Stimulated activated naive CD8-positive, alpha-beta T cell treated with anti-CD3 and anti-CD28 coated beads, Interleukin-15, amount 100 ng/mL, for 72 hours (primary cell): Measurements from ENCODE around the gene KDM4C.
A peak's percentile ranks its signal among the peaks of the same experiment; 100 is the strongest.

Experiments used
- ATAC-seq: fragments of 150-1000 bp; cut with Tn5 transposase; 2 replicates; pipeline ENCODE4 v1.10.0; 2021; ENCODE audit warnings: mild to moderate bottlenecking, moderate library complexity
- DNase-seq, 2 donors: peaks; one replicate each; pipeline ENCODE4 v3.0.0; 2021 to 2022
- H3K27ac Mint-ChIP-seq, 2 donors: one replicate each; pipeline ENCODE4 v1.8.0; 2022; ENCODE audit warnings: mild to moderate bottlenecking in 2 of 2, mixed read lengths in 2 of 2, moderate library complexity in 2 of 2
- H3K27me3 Mint-ChIP-seq: one replicate; pipeline ENCODE4 v1.8.0; 2022; ENCODE audit warnings: mixed read lengths
- H3K4me1 Mint-ChIP-seq: one replicate; pipeline ENCODE4 v1.8.0; 2022; ENCODE audit warnings: mild to moderate bottlenecking, mixed read lengths
- H3K4me3 Mint-ChIP-seq, 2 donors: one replicate each; pipeline ENCODE4 v1.8.0; 2022; ENCODE audit warnings: mild to moderate bottlenecking in 2 of 2, mixed read lengths in 2 of 2, moderate library complexity in 1 of 2
- H3K9me3 Mint-ChIP-seq, 2 donors: one replicate each; pipeline ENCODE4 v1.8.0; 2022; ENCODE audit warnings: mixed read lengths in 2 of 2

The KDM4C gene

DNA sequence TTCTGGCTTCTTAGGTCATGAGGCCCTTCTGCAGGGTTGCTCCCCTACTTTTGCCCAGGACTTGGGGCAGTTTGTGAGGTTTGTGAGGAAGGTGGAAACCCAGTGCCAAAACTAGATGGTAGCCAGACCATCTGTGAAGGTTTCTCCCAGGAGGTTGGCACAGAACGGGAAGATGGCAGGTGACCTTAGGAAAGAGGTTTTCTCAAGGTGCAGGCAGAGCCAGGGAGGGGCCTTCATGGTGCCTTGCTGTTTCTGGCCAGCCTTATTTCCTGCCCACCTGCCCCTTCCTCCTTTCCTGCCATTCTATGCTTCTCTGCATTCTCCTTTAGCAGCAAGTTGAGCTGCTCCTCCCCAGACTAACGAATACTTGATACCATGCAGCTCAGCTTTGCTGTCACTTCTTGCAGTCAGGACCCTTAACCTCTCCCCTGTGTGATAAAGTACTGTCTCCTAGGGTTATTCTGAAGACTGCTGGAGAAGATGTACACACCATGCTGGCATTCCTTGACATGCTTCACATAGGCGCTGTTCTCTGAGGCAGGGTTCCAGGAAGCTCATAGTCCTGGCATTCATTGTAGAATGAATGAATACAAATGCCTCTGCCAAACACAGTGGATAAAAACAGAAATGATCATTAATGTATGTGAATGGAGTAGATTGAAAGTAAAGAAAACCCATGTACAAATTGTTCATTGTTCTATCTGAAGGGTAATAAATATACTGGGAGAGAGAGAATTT, 154.3 kb downstream of the KDM4C start:
- Mint-ChIP-seq H3K4me3 (no peak overlapping the region), H3K9me3 (no peaks in the 10 kb centered on the region), H3K27ac (no peak overlapping the region), H3K4me1 (peaks cover 22% of the 10 kb centered on the region), H3K27me3 (no peaks in the 10 kb centered on the region)
- ATAC-seq (no peak), DNase-seq (no peak)

DNA sequence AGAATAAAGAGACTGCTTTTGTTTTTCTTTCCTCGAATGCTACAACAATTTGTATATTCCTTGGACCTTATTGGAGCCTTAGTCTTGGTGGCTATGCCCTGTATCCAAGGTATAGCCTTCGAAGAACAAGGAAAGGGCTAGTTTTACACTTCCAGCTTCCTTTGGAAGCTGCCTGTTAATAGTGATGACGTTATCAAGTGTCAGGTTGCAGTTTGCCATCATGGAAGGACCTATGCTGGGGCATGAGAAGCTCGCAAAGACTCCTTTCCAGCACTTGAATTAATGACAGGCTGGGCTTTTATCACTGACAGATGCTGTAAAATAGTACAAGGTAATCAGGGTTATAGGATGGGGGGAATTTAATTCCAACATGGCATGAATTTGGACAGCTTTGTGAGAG, 157.9 kb downstream of the KDM4C start:
- no peak overlapping the region for H3K27ac Mint-ChIP-seq
- H3K27me3 Mint-ChIP-seq: no peaks in the 10 kb centered on the region
- peaks cover 0 to 4% of the 10 kb centered on the region in 2 donors for H3K9me3 Mint-ChIP-seq
- no peak overlapping the region for H3K4me3 Mint-ChIP-seq
- no peak for DNase-seq
- H3K4me1 Mint-ChIP-seq: peaks cover 52% of the 10 kb centered on the region
- ATAC-seq: no peak

DNA sequence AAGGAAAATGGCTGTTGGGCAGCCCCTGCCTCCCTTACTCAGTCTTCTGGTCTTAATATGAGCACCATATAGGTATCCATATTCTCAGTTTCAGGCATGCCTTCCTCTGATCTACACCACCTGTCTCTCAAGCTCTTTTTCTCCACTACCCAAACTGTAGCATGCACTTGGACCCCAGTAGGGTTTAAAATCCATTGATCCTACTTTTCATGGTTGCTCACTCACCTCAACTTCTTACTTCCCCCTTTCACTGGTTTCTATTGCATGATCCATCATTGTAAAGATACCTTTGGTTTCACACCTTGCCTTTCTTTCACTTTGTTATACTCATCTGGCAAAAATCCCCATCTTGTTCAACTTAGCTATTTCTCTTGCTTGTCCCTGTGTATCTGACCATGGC, 159.4 kb downstream of the KDM4C start:
- peaks cover 60% of the 10 kb centered on the region for H3K4me1 Mint-ChIP-seq
- ATAC-seq (peak; percentile 81), DNase-seq (no peak)
- no peak overlapping the region for H3K27ac Mint-ChIP-seq
- no peaks in the 10 kb centered on the region for H3K27me3 Mint-ChIP-seq
- H3K9me3 Mint-ChIP-seq: peaks cover 0 to 4% of the 10 kb centered on the region in 2 donors
- no peak overlapping the region for H3K4me3 Mint-ChIP-seq

DNA sequence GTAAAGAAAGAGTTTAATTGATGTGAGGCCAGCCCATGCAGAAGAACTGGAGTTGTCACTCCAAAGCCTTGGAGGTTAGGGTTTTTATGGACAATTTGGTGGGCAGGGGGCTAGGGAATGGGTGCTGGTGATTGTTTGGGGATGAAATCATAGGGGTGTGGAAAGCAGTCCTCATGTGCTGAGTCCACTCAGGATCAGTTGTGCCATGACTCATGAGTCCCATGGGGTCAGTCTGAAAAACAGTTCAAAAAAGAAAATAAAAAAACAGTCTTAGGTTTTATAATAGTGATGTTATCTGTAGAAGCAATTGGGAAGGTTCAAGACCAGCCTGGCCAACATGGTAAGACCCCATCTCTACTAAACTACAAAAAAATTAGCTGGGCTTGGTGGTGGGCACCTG, 162.3 kb downstream of the KDM4C start:
- Mint-ChIP-seq H3K4me3 (no peak overlapping the region), H3K27ac (peak overlapping the region in 1 of 2 donors; percentile 22), H3K27me3 (no peaks in the 10 kb centered on the region), H3K9me3 (peaks cover 0 to 4% of the 10 kb centered on the region in 2 donors), H3K4me1 (peaks cover 73% of the 10 kb centered on the region)
- ATAC-seq (no peak), DNase-seq (no peak)

DNA sequence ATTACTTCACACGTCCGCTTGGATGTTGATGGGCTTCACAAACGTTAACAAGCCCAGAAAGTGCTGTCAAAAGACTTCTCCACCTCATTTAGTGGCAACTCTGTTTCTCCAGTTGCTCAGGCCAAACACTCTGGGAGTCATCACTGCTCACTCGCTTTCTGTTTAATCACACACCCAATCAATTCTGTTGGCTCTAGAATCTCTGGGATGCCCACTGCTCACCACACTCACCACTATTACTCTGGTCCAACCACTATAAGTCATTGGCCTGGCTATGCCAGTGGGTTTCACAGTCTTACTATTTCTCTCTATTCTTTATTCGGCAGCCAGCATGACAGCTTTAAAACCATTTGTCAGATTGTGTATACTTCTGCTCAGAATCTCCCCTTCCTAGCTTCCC, 163.5 kb downstream of the KDM4C start:
- no peak overlapping the region for H3K27ac Mint-ChIP-seq
- no peak overlapping the region for H3K4me3 Mint-ChIP-seq
- H3K9me3 Mint-ChIP-seq: peaks cover 0 to 4% of the 10 kb centered on the region in 2 donors
- ATAC-seq (peak; percentile 68), DNase-seq (no peak)
- no peaks in the 10 kb centered on the region for H3K27me3 Mint-ChIP-seq
- peaks cover 72% of the 10 kb centered on the region for H3K4me1 Mint-ChIP-seq

DNA sequence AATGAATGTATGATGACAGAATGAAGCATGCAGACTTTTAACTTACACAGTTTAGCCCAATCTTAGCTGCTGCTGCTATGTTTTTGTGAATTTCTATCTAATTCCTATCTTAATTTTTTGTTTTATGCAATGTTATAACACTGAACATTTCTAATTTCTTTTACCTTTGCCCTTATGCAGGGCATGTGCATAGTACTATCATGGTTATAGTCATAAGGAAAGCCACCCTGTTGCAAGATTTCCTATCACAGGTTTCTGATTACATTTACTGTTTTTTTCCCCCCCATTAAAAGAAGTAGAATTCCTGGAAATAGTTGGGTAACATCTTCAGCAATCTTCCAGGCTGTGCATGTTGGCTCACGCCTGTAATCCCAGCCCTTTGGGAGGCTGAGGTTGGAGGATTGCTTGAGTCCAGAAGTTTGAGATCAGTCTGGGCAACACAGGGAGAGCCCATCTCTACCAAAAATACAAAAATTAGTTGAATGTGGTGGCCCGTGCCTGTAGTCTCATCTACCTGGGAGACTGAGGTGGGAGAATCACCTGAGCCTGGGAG, 164.4 kb downstream of the KDM4C start:
- Mint-ChIP-seq H3K27me3 (no peaks in the 10 kb centered on the region), H3K27ac (peak overlapping the region in 1 of 2 donors; percentile 88), H3K9me3 (peaks cover 0 to 4% of the 10 kb centered on the region in 2 donors), H3K4me3 (no peak overlapping the region), H3K4me1 (peaks cover 65% of the 10 kb centered on the region)
- ATAC-seq (peak; percentile 55), DNase-seq (no peak)

DNA sequence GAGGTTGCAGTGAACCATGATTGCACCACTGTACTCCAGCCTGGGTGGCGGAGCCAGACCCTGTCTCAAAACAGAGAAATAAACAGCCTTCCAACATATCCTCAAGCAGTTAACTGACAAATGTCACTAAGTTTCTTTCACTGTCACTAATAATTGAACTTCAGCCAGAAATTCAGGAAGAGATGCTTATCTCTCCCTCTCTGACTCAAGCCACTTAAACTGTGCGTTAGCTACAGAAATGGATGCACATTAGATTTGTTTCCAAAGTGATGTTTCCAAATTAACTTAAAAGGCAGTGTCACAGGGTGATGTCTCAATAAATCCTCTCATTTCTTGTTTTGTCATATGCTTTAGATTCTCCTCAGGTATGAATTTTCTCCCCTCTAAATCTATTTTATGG, 164.9 kb downstream of the KDM4C start:
- Mint-ChIP-seq H3K9me3 (peaks cover 0 to 4% of the 10 kb centered on the region in 2 donors), H3K4me3 (no peak overlapping the region), H3K27me3 (no peaks in the 10 kb centered on the region), H3K27ac (no peak overlapping the region), H3K4me1 (peaks cover 61% of the 10 kb centered on the region)
- DNase-seq (no peak), ATAC-seq (no peak)

DNA sequence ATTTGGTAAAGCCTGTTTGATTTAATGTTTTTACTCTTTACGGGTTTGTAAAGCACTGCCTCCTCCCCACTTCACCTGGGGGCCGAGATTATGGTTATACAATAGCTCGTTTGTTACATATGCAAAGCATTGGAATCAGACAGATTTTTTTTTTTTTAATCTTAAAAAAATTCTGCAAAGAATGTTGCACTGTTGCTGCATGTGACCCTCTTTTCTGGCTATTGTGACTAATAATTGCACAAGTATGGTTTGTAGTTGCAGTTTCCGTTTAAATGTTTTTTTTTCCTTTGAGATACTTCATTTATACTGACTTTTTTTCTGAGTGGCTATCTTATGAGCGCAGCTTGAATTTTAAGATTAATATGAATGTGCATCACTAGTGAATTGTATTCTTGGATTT, 165.3 kb downstream of the KDM4C start:
- no peak overlapping the region for H3K4me3 Mint-ChIP-seq

DNA sequence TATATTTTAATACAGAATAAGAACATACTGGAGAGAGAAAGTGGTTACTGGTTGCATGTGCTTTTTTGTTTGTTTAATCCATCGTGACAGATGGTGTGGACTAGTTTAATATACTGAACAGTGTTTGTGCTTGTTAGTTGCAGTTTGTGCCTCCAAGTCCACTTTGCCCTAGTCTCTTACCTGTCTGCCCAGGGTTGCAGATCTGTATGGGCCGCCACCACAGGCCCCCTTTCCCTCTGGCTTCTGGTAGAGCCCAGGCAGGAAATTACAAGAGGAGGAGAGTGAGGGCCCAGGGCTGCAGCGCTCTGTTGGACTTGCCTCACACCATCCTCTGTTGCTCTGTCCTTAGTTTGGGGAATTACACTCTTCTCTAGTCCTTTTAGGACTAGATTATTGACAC, 166.4 kb downstream of the KDM4C start:
- Mint-ChIP-seq H3K4me1 (peaks cover 64% of the 10 kb centered on the region), H3K27ac (no peak overlapping the region), H3K4me3 (no peak overlapping the region), H3K9me3 (peaks cover 0 to 2% of the 10 kb centered on the region in 2 donors), H3K27me3 (no peaks in the 10 kb centered on the region)
- DNase-seq: no peak
- ATAC-seq: no peak

More for the DNA sequence above, 165.3 kb downstream of the KDM4C start:
- Mint-ChIP-seq H3K4me1 (peaks cover 61% of the 10 kb centered on the region), H3K27me3 (no peaks in the 10 kb centered on the region), H3K9me3 (peaks cover 0 to 4% of the 10 kb centered on the region in 2 donors), H3K27ac (no peak overlapping the region)
- DNase-seq (no peak), ATAC-seq (no peak)

DNA sequence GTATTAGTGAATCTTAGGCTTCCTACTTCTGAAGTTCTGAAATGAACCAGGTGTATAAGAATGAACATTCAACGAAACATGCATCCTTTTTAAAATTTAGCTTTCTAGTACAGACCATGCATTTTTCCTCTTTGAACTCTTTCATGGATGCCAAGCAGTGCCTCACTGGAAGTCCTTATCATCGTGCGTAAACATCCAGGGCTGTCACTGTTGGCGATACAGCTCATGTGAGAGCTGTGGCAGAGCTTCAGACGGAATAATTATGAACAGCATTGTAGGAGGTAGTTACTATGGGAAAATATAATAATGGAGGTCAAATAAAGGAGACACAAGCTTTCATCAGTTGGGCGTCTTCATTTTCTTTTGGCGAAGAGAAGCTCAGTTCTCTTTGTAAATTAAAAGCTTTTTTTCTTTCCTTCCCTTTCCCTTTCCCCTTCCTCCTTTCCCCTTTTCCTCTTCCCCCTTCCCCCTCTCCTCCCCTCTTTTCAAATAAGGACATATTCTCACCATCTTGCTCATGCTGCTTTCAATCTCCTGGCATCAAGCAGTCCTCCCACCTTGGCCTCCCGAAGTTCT, 167.3 kb downstream of the KDM4C start:
- Mint-ChIP-seq H3K4me3 (no peak overlapping the region), H3K4me1 (peaks cover 62% of the 10 kb centered on the region), H3K27me3 (no peaks in the 10 kb centered on the region), H3K9me3 (no peaks in the 10 kb centered on the region), H3K27ac (peak overlapping the region in 1 of 2 donors; percentile 71)
- no peak for ATAC-seq
- DNase-seq: no peak

DNA sequence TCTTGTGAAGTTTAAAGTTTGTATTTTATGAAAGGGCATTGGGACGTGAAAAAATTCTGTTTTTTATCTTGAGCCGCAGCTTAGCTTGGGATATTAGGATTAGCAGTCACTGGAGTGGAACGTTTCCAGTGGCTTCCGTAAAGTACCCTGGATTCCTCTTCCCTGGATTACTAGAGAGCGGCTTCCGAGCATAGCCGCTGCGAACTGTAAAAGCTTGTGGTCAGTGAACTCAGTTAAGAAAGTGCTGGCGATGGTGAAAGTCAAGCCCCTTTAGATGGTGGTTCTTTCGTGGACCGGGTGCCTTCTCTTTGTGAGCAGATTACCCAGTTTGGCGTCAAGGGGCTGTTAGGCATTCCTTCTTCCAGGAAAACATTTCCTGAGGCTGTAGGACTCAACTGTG, 168.1 kb downstream of the KDM4C start:
- H3K4me1 Mint-ChIP-seq: peaks cover 55% of the 10 kb centered on the region

DNA sequence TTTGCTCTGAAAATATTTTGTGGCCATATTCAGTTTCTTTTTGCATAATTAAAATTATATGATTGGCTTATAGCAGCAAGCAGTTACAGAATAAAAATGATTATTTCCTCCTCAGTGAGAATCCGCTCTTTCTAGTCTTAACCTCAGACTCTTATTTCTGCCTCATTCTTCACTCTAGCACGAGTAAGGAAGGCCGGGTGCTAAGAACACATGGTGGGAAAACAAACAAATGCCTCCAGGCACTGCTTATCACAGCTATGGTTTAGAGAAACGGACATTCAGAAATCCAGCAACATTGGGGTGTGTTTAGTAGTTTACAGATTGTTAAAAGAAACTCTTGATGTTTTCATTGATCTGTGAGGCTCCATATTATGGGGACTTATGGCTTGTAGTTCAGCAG, 168.7 kb downstream of the KDM4C start:
- no peak overlapping the region for H3K4me3 Mint-ChIP-seq
- ATAC-seq (no peak), DNase-seq (no peak)
- no peak overlapping the region for H3K27ac Mint-ChIP-seq
- no peaks in the 10 kb centered on the region for H3K27me3 Mint-ChIP-seq
- H3K9me3 Mint-ChIP-seq: no peaks in the 10 kb centered on the region
- peaks cover 49% of the 10 kb centered on the region for H3K4me1 Mint-ChIP-seq

More for the DNA sequence above, 168.1 kb downstream of the KDM4C start:
- H3K4me3 Mint-ChIP-seq: no peak overlapping the region
- H3K27me3 Mint-ChIP-seq: no peaks in the 10 kb centered on the region
- no peaks in the 10 kb centered on the region for H3K9me3 Mint-ChIP-seq
- ATAC-seq: no peak
- DNase-seq: no peak
- H3K27ac Mint-ChIP-seq: no peak overlapping the region

DNA sequence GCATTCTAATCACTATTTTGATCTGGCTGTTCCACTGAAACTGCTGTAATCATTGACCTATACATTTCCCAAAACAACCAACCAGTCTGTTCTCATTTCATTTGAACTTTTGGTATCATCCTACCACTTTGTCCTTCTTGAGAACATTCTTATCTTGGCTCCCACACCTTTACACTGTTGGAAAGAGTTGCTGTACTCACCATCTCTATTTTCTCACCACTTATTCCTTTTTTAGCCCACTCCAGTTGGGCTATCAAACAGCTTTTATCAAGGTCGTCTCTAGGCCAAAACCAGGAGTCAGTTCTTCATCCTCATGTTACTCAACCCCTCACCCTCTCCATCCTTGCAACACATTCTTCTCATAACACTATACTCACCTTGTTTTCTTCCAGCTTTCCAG, 170.1 kb downstream of the KDM4C start:
- Mint-ChIP-seq H3K4me3 (no peak overlapping the region), H3K4me1 (peaks cover 49% of the 10 kb centered on the region), H3K27ac (peak overlapping the region in 1 of 2 donors; percentile 86), H3K27me3 (no peaks in the 10 kb centered on the region), H3K9me3 (no peaks in the 10 kb centered on the region)
- ATAC-seq (no peak), DNase-seq (no peak)

DNA sequence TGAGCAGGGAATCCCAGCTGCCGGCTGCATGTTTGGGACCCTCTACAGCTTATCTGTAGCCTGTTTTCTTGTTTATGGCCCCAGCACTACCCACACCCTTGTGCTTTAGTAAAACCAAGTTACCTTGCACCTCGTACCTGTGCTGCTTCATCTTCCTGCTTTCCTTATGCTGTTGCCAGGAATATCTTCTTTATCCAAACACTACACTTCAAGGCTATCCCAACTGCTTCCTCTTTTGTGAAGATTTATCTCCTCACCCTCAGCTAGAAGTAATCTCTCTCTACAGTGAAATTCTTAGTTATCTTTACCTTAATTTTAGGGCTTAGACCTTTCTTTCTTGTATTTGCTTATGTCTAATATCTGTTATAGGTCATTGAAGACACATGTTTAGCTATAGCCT, 171.1 kb downstream of the KDM4C start:
- ATAC-seq: no peak
- no peaks in the 10 kb centered on the region for H3K27me3 Mint-ChIP-seq

DNA sequence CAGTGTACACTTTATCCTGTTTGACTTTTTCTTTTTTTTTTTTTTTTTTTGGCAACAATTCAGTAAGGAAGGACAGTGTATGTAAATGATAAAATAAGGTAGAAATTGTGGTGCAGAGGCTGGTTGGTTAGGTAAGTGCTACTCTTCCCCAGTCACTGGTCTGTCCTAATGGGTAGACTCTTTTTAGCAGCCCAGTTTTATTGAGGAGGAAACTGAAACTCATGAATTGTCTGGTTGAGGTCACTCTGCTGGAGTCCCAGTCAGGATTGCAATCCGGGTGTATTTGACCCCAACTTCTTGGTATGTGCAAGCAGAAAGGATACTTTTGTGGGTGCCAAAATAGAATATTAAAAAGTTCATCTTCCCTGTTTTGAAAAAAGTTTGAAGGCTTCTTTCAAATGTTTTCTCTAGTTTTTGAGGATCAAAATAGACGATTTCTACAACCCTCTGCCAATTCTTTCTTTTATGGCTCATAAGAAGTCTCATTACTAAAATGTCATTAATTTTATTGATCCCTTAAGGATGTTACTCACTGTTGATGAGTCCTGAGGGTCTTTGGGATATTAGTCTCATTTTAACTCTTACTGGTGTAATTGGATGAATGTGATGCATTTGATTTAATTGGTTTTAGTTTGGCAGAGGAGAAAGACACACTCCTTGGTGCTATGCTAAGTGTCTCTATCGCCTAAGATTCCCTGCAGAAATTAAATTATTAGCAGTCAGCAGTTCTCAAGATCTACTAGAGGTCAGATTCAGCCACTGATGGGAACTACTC, 171.9 kb downstream of the KDM4C start:
- peaks cover 40% of the 10 kb centered on the region for H3K4me1 Mint-ChIP-seq
- no peaks in the 10 kb centered on the region for H3K27me3 Mint-ChIP-seq
- ATAC-seq: no peak
- no peak overlapping the region for H3K27ac Mint-ChIP-seq
- H3K4me3 Mint-ChIP-seq: no peak overlapping the region
- H3K9me3 Mint-ChIP-seq: no peaks in the 10 kb centered on the region
- DNase-seq: no peak

More for the DNA sequence above, 171.1 kb downstream of the KDM4C start:
- H3K4me1 Mint-ChIP-seq: peaks cover 40% of the 10 kb centered on the region
- H3K4me3 Mint-ChIP-seq: no peak overlapping the region
- no peak for DNase-seq
- H3K27ac Mint-ChIP-seq: no peak overlapping the region
- no peaks in the 10 kb centered on the region for H3K9me3 Mint-ChIP-seq

DNA sequence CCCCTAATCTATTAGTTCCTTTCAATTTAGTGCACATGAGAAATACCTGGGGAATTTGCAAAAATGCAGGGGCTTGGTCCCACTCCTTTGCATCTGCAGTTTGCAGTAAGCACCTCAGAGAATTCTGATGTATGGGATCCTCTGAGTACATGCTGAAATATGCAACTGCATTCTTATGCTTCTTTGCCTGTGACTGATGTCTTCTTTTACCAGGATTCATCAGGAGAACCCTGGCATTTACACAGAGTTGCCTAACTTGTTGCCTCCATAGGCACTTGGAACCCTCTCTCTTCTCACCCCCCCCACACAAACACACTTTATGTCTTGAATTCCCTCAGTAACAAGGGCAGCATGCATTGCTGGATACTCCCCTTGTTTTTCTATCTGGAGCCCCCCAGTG, 173.1 kb downstream of the KDM4C start:
- H3K9me3 Mint-ChIP-seq: no peaks in the 10 kb centered on the region
- H3K27me3 Mint-ChIP-seq: no peaks in the 10 kb centered on the region
- H3K4me3 Mint-ChIP-seq: no peak overlapping the region
- H3K4me1 Mint-ChIP-seq: peaks cover 35% of the 10 kb centered on the region
- H3K27ac Mint-ChIP-seq: no peak overlapping the region
- no peak for ATAC-seq
- DNase-seq: no peak
